Measurements from ENCODE around the gene SRRM5. TPM values are rescaled to one million over a fixed set of nuclear protein-coding genes. Genes with fewer than 3 reads are reported as not detected.

Gene SRRM5
- total and polyA plus RNA-seq, 2 of the 13 experiments (the other 11 are each of a cell fraction or from before 2014, with no cell fraction given): 0.11 to 0.16 TPM

- TF ChIP-seq PATZ1 (CRISPR knock-in tag; IDR thresholded peaks at IDR 0.05): 0 out of 2 replicates have a peak, but pooled peaks have one; percentile 28
- no peak for TF ChIP-seq IKZF1 (IDR thresholded peaks at IDR 0.05)
- TF ChIP-seq MYC (CRISPR knock-in tag; IDR thresholded peaks at IDR 0.05; ENCODE audit: borderline replicate concordance): peak; percentile 49
- TF ChIP-seq ZNF280D (CRISPR knock-in tag; IDR thresholded peaks at IDR 0.05): 0 out of 2 replicates have a peak, but pooled peaks have one; percentile 4
- TF ChIP-seq ZNF784 (CRISPR knock-in tag; IDR thresholded peaks at IDR 0.05; ENCODE audit: borderline replicate concordance): peak; percentile 77; the same call in 1 of the 2 replicates
- TF ChIP-seq SP2 (CRISPR knock-in tag; IDR thresholded peaks at IDR 0.05): 0 out of 2 replicates have a peak, but pooled peaks have one; percentile 11
- TF ChIP-seq TBL1XR1 (IDR thresholded peaks at IDR 0.05; ENCODE audit: borderline replicate concordance, low read length, partially characterized antibody): peak; percentile 18
- peak; percentile 55 for TF ChIP-seq RAD21 (CRISPR knock-in tag; IDR thresholded peaks at IDR 0.05)
- peak; percentile 41; the same call in 1 of the 2 replicates for TF ChIP-seq ZNF441 (CRISPR knock-in tag; IDR thresholded peaks at IDR 0.05; ENCODE audit: borderline replicate concordance)
- TF ChIP-seq ZNF205 (CRISPR knock-in tag; IDR thresholded peaks at IDR 0.05): no peak
- TF ChIP-seq NFE2L2 (IDR thresholded peaks at IDR 0.05; ENCODE audit: low read length): no peak
- TF ChIP-seq PRDM15 (CRISPR knock-in tag; IDR thresholded peaks at IDR 0.05): no peak
- TF ChIP-seq IRF9 (CRISPR knock-in tag; IDR thresholded peaks at IDR 0.05; ENCODE audit: borderline replicate concordance): 0 out of 2 replicates have a peak, but pooled peaks have one; percentile 34
- TF ChIP-seq REPIN1 (CRISPR knock-in tag; IDR thresholded peaks at IDR 0.05; ENCODE audit: borderline replicate concordance, low read depth): peak; percentile 90; the same call in 1 of the 2 replicates
- peak; percentile 83 for TF ChIP-seq ZFX (CRISPR knock-in tag; IDR thresholded peaks at IDR 0.05; ENCODE audit: low read depth)
- no peak for TF ChIP-seq KDM1A (CRISPR knock-in tag; IDR thresholded peaks at IDR 0.05)
- 0 out of 2 replicates have a peak, but pooled peaks have one; percentile 29 for TF ChIP-seq POGZ (CRISPR knock-in tag; IDR thresholded peaks at IDR 0.05)
- peak; percentile 62 for TF ChIP-seq TAF1 (CRISPR knock-in tag; IDR thresholded peaks at IDR 0.05)
These were observed 15.7 kb upstream of the SRRM5 start, which contains the start of the genes IRGQ and ZNF576 (continued) for GRCh38 chr19:43595999-43596841.

Measured in HepG2 (cell line).